ENCODE data around the gene ZNF892. TPM values are rescaled to one million over a fixed set of nuclear protein-coding genes. Genes with fewer than 3 reads are reported as not detected.
A peak's percentile ranks its signal among the peaks of the same experiment; 100 is the strongest.

The ZNF892 gene
- total and polyA plus RNA-seq, 9 of the 15 experiments (the other 6 are each of a cell fraction or from before 2014, with no cell fraction given), result 0.07 to 0.13 (median 0.09) TPM; not detected in 6

GRCh38 chr2:95165371-95166064 lies 41.8 kb upstream of the ZNF892 start, which contains the start of gene ZNF2:
Gene ZNF2 (plus strand): TSS chr2:95165809. CDS start chr2:95176227, 10,418 bp downstream.
- Histone ChIP-seq H3K9me3 (replicated peaks; ENCODE audit: control insufficient read depth, insufficient read depth, low read depth, low read length) (no peaks in the 10 kb centered on the region), H3K4me1 (replicated peaks in 1 of 2; ENCODE audit: control insufficient read depth in 2 of 2, insufficient read depth in 2 of 2, low read length in 2 of 2) (peaks cover 3 to 5% of the 10 kb centered on the region in 2 experiments; a peak in 3 of 5 replicates), H4K20me1 (replicated peaks; ENCODE audit: control insufficient read depth, insufficient read depth, low read length) (no peaks in the 10 kb centered on the region), H2AFZ (ENCODE audit: low read depth, low read length) (peak within 1 kb of the TSS; percentile 96), H3K79me2 (ENCODE audit: control insufficient read depth, insufficient read depth, low read length) (peaks cover 25% of the 10 kb centered on the region), H3K4me3 (peak within 1 kb of the TSS; percentile 73), H3K36me3 (ENCODE audit: control insufficient read depth, insufficient read depth, low read length) (no peaks in the 10 kb centered on the region), H3K9me1 (ENCODE audit: control insufficient read depth, insufficient read depth, low read length) (no peaks in the 10 kb centered on the region), H3K27me3 (ENCODE audit: control insufficient read depth in 2 of 2, insufficient read depth in 2 of 2, low read length in 2 of 2) (no peaks in the 10 kb centered on the region), H3K9ac (ENCODE audit: insufficient read depth in 1 of 2, low read depth in 2 of 2, low read length in 2 of 2) (peak within 1 kb of the TSS; percentile 89 to 93), H3K4me2 (ENCODE audit: insufficient read depth, low read length) (peak within 1 kb of the TSS; percentile 99), H3K27ac (ENCODE audit: extremely low read depth, low read depth, low read length) (peak within 1 kb of the TSS; percentile 92)
- in situ Hi-C loops (cut with MboI), result no loop called here
- ChIA-PET CTCF (ENCODE audit: low intra/inter-chr PET ratio) (no interaction called here), POLR2A (interaction anchor here (0.6 to 1.3 kb wide), 2 partner anchors 12 to 21 kb away, joined by 3 read pairs; no protein-coding TSS in a partner anchor)
- no TSS peak for BruUV-seq (replicated peaks)
- peak; percentile 96 to 98 (median 96) for DNase-seq (ENCODE audit: extremely low read depth in 1 of 4, low spot score in 3 of 4)
- intact Hi-C loops (cut with micrococcal nuclease), result loop anchor here (5.0 kb wide), 1 partner anchor 43 kb away; the partner anchor contains the start of gene MRPS5
- FAIRE-seq, result peak; percentile 97
- peak; percentile 98 for ATAC-seq
- 1% methylated on average over 50 of the region's 56 CpGs for WGBS (ENCODE audit: insufficient coverage, low coverage, missing lambda C conversion rate)
- TF ChIP-seq CC2D1A (IDR thresholded peaks at IDR 0.05), result no peak
- TF ChIP-seq GATA2 (CRISPR knock-in tag; IDR thresholded peaks at IDR 0.05), result no peak
- TF ChIP-seq TOE1 (IDR thresholded peaks at IDR 0.05; ENCODE audit: borderline replicate concordance), result 0 out of 2 replicates have a peak, but pooled peaks have one; percentile 34
- TF ChIP-seq TOE1 (CRISPR knock-in tag; IDR thresholded peaks at IDR 0.05; ENCODE audit: borderline replicate concordance, low read depth), result no peak
- no peak for TF ChIP-seq MECOM (CRISPR knock-in tag; IDR thresholded peaks at IDR 0.05)
- 0 out of 2 replicates have a peak, but pooled peaks have one; percentile 63 for TF ChIP-seq DIDO1 (tag; IDR thresholded peaks at IDR 0.05; ENCODE audit: low read depth)
- peak; percentile 56 to 75; a peak in 2 of 4 replicates for TF ChIP-seq TEAD1 (CRISPR knock-in tag; IDR thresholded peaks at IDR 0.05)
- TF ChIP-seq EP300 (IDR thresholded peaks at IDR 0.05; ENCODE audit: low read length), result peak; percentile 49; the same call in 1 of the 2 replicates
- peak; percentile 82 for TF ChIP-seq POLR2H (tag; IDR thresholded peaks at IDR 0.05; ENCODE audit: low read depth)
- TF ChIP-seq ZNF644 (tag; IDR thresholded peaks at IDR 0.05; ENCODE audit: low read depth), result peak; percentile 47; the same call in 1 of the 2 replicates
- no peak for TF ChIP-seq STAG1 (CRISPR knock-in tag; IDR thresholded peaks at IDR 0.05; ENCODE audit: borderline replicate concordance)
- no peak for TF ChIP-seq SMAD4 (CRISPR knock-in tag; conservative IDR thresholded peaks at IDR 0.05)
- no peak for TF ChIP-seq PURB (CRISPR knock-in tag; IDR thresholded peaks at IDR 0.05; ENCODE audit: low read depth)
- TF ChIP-seq PML (IDR thresholded peaks at IDR 0.05; ENCODE audit: low read length), result peak; percentile 80
- peak; percentile 48 to 67; a peak in 2 of 4 replicates for TF ChIP-seq FOXK2 (conservative IDR thresholded peaks at IDR 0.05 in 1 of 2, IDR thresholded peaks at IDR 0.05 in 1 of 2; ENCODE audit: low read depth in 2 of 2)
- no peak for TF ChIP-seq ZNF785 (CRISPR knock-in tag; IDR thresholded peaks at IDR 0.05)
- TF ChIP-seq U2AF2 (optimal IDR thresholded peaks at IDR 0.05; ENCODE audit: low read depth, low read length), result no peak
- TF ChIP-seq, protein P1, sequence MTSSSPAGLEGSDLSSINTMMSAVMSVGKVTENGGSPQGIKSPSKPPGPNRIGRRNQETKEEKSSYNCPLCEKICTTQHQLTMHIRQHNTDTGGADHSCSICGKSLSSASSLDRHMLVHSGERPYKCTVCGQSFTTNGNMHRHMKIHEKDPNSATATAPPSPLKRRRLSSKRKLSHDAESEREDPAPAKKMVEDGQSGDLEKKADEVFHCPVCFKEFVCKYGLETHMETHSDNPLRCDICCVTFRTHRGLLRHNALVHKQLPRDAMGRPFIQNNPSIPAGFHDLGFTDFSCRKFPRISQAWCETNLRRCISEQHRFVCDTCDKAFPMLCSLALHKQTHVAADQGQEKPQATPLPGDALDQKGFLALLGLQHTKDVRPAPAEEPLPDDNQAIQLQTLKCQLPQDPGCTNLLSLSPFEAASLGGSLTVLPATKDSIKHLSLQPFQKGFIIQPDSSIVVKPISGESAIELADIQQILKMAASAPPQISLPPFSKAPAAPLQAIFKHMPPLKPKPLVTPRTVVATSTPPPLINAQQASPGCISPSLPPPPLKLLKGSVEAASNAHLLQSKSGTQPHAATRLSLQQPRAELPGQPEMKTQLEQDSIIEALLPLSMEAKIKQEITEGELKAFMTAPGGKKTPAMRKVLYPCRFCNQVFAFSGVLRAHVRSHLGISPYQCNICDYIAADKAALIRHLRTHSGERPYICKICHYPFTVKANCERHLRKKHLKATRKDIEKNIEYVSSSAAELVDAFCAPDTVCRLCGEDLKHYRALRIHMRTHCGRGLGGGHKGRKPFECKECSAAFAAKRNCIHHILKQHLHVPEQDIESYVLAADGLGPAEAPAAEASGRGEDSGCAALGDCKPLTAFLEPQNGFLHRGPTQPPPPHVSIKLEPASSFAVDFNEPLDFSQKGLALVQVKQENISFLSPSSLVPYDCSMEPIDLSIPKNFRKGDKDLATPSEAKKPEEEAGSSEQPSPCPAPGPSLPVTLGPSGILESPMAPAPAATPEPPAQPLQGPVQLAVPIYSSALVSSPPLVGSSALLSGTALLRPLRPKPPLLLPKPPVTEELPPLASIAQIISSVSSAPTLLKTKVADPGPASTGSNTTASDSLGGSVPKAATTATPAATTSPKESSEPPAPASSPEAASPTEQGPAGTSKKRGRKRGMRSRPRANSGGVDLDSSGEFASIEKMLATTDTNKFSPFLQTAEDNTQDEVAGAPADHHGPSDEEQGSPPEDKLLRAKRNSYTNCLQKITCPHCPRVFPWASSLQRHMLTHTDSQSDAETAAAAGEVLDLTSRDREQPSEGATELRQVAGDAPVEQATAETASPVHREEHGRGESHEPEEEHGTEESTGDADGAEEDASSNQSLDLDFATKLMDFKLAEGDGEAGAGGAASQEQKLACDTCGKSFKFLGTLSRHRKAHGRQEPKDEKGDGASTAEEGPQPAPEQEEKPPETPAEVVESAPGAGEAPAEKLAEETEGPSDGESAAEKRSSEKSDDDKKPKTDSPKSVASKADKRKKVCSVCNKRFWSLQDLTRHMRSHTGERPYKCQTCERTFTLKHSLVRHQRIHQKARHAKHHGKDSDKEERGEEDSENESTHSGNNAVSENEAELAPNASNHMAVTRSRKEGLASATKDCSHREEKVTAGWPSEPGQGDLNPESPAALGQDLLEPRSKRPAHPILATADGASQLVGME (CRISPR knock-in tag; IDR thresholded peaks at IDR 0.05), result no peak

Measured in K562 (cell line).